Activated CD4-positive, alpha-beta T cell treated with anti-CD3 and anti-CD28 coated beads, Interleukin-2, amount 10 ng/mL, durations not matched to agents 7 days and 5 days (primary cell): ENCODE measurements around the gene KRTAP5-3. TPM values are rescaled to one million over a fixed set of nuclear protein-coding genes. Genes with fewer than 3 reads are reported as not detected.
A peak's percentile ranks its signal among the peaks of the same experiment; 100 is the strongest.
"Not testable (repeated sequence)": the region's sequence is repeated elsewhere in the genome, so short reads cannot be mapped to it uniquely, and the experiment has no call there.

Source experiments
- CTCF ChIA-PET: fragments of 350-600 bp; sonication (Branson Sonifier 250); formaldehyde crosslinking; loops from one replicate; lab custom pipeline; 2021; ENCODE audit warnings: antibody characterized with exemption; lab: Charles Lee
- POLR2A ChIA-PET: fragments of 350-600 bp; sonication (Branson Sonifier 250); formaldehyde crosslinking; loops from one replicate; lab custom pipeline; 2021; ENCODE audit warnings: antibody characterized with exemption; lab: Charles Lee
- DNase-seq: peaks from one replicate; pipeline ENCODE4 v3.0.0-alpha.2; 2020
- H3K27ac Mint-ChIP-seq: one replicate; pipeline ENCODE4 v1.8.0; 2021; ENCODE audit warnings: mild to moderate bottlenecking, moderate library complexity, mixed read lengths
- H3K27me3 Mint-ChIP-seq: one replicate; pipeline ENCODE4 v1.8.0; 2021; ENCODE audit warnings: mixed read lengths
- H3K36me3 Mint-ChIP-seq: one replicate; pipeline ENCODE4 v1.8.0; 2021; ENCODE audit warnings: low read depth, mixed read lengths
- H3K4me1 Mint-ChIP-seq: one replicate; pipeline ENCODE4 v1.8.0; 2021; ENCODE audit warnings: mixed read lengths
- H3K4me3 Mint-ChIP-seq: one replicate; pipeline ENCODE4 v1.8.0; 2021; ENCODE audit warnings: mild to moderate bottlenecking, moderate library complexity, mixed read lengths
- H3K9me3 Mint-ChIP-seq: one replicate; pipeline ENCODE4 v1.8.0; 2021; ENCODE audit warnings: mixed read lengths
- total RNA-seq, 2 experiments: library from RNA; stranded (reverse); gene quantifications; one replicate each; pipeline ENCODE4 v1.2.3, GENCODE V29; 2021

KRTAP5-3 gene
- total RNA-seq, 2 experiments from 2014 or later, result not detected

DNA sequence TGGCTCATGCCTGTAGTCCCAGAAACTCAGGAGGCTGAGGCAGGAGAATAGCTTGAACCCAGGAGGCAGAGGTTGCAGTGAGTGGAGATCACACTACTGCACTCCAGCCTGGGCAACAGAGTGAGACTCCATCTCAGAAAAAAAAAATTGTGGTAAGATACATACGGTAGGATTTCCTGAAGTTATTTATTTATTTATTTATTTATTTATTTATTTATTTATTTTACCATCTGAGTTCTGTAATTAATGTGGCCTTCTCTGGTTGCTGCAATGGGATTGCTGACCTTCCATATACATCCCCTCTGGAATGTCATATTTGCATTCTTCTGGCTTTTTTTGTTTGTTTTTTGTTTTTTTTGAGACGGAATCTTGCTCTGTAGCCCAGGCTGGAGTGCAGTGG is 25.4 kb downstream of the KRTAP5-3 start:
- H3K4me3 Mint-ChIP-seq, H3K4me1 Mint-ChIP-seq, DNase-seq, POLR2A ChIA-PET, H3K9me3 Mint-ChIP-seq, H3K36me3 Mint-ChIP-seq, H3K27ac Mint-ChIP-seq: not testable (repeated sequence)
- peaks cover 13% of the 10 kb centered on the region for H3K27me3 Mint-ChIP-seq
- CTCF ChIA-PET, result interaction anchor here (1.1 kb wide), 1 partner anchor 9 kb away, joined by 3 read pairs; no protein-coding TSS in a partner anchor

- H3K9me3 Mint-ChIP-seq, result peaks cover 9% of the 10 kb centered on the region
- peaks cover 13% of the 10 kb centered on the region for H3K27me3 Mint-ChIP-seq
- ChIA-PET CTCF (interaction anchor here (1.1 kb wide), 1 partner anchor 8 kb away, joined by 3 read pairs; no protein-coding TSS in a partner anchor), POLR2A (no interaction called here)
- H3K4me1 Mint-ChIP-seq, result peaks cover 5% of the 10 kb centered on the region
- no peaks in the 10 kb centered on the region for H3K36me3 Mint-ChIP-seq
- no peak for DNase-seq
- no peak overlapping the region for H3K4me3 Mint-ChIP-seq
- no peak overlapping the region for H3K27ac Mint-ChIP-seq
Observed at GRCh38 chr11:1581976-1582375, 26.3 kb downstream of the KRTAP5-3 start.

GRCh38 chr11:1576825-1577224 is 31.4 kb downstream of the KRTAP5-3 start:
- no peaks in the 10 kb centered on the region for H3K36me3 Mint-ChIP-seq
- peaks cover 9% of the 10 kb centered on the region for H3K9me3 Mint-ChIP-seq
- no peak overlapping the region for H3K4me3 Mint-ChIP-seq
- CTCF ChIA-PET, result interaction anchor here (0.6 to 0.7 kb wide), 3 partner anchors 29 to 374 kb away, joined by 3 to 4 read pairs (median 3); no protein-coding TSS in a partner anchor
- POLR2A ChIA-PET, result no interaction called here
- H3K27ac Mint-ChIP-seq, result no peak overlapping the region
- no peak for DNase-seq
- H3K4me1 Mint-ChIP-seq, result peaks cover 7% of the 10 kb centered on the region
- peaks cover 24% of the 10 kb centered on the region for H3K27me3 Mint-ChIP-seq

DNA sequence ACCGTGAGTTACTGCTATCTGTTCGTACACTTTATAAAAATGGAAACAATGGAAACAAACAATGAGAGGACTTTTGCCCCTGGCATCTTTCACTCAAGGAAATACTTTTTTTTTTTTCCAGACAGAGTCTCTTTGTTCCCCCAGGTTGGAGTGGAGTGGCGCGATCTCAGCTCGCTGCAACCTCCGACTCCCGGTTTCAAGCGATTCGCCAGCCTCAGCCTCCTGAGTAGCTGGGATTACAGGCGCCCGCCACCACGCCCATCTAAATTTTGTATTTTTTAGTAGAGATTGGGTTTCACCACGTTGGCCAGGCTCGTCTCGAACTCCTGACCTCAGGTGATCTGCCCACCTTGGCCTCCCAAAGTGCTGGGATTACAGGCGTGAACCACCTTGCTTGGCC is 32.5 kb downstream of the KRTAP5-3 start:
- DNase-seq, CTCF ChIA-PET, H3K27ac Mint-ChIP-seq, POLR2A ChIA-PET, H3K9me3 Mint-ChIP-seq, H3K4me3 Mint-ChIP-seq, H3K36me3 Mint-ChIP-seq, H3K4me1 Mint-ChIP-seq: not testable (repeated sequence)
- peaks cover 26% of the 10 kb centered on the region for H3K27me3 Mint-ChIP-seq

DNA sequence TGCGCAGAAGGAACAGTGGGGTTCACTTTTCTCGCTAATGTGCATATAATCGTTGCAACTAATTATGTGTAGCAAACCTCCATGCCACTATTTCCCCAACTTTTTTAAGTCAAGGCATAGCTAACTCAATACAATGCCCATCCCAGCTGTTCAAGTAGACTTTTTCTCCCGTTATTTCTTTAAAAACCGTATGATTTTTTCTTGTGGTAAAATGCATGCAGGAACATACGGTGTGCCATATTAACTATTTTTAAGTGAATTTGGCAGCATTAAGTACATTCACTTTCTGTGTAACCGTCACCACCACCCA is 33.4 kb downstream of the KRTAP5-3 start:
- Mint-ChIP-seq H3K27ac (no peak overlapping the region), H3K4me1 (peaks cover 11% of the 10 kb centered on the region), H3K4me3 (no peak overlapping the region), H3K36me3 (no peaks in the 10 kb centered on the region), H3K27me3 (peaks cover 32% of the 10 kb centered on the region), H3K9me3 (peaks cover 9% of the 10 kb centered on the region)
- CTCF ChIA-PET, result interaction anchor here (0.6 to 2.6 kb wide), 24 partner anchors 10 to 1596 kb away, joined by 3 to 15 read pairs (median 4); partner anchors contain the start of genes POLR2L and TSPAN4
- no peak for DNase-seq
- POLR2A ChIA-PET, result interaction anchor here (0.5 to 0.6 kb wide), 2 partner anchors 29 to 218 kb away, joined by 3 to 4 read pairs; no protein-coding TSS in a partner anchor

DNA sequence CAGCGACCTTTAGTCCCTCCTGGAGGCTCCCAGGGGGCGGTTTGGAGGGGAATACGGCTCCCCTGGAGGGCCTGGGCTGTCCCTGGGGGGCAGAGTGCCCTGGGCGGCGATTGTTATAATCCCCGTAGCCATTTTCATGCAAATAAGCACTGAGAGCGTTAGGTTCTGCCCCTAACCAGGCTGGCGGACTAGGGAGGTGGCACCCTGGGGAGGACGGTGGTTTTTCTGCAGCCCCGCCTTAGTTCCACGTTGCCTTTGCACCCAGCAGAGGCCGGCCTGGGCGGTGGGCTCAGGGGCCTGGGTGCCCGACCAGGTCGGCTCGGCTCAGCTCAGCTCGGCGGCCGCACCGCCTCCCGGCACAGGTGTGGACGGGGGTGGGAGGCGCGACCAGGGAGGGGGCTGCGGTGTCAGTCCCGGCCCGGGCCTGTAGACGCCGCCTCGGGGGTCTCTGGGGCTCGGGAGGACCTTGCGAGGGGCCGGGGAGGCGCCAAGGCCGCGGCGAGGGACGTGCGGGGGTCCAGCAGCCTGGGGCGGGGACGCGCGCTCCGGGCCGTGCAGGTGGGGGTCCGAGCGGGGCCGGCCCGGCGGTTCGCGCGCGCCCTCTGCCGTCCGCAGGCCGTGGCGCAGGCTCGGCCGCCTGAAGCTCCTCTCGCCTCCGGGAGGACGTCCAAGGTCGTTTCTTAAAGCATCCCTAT is 33.9 kb downstream of the KRTAP5-3 start:
- POLR2A ChIA-PET, result interaction anchor here (0.6 kb wide), 1 partner anchor 218 kb away, joined by 3 read pairs; no protein-coding TSS in a partner anchor
- Mint-ChIP-seq H3K27me3 (peaks cover 35% of the 10 kb centered on the region), H3K36me3 (no peaks in the 10 kb centered on the region), H3K27ac (no peak overlapping the region), H3K4me1 (peaks cover 11% of the 10 kb centered on the region), H3K9me3 (peaks cover 9% of the 10 kb centered on the region), H3K4me3 (no peak overlapping the region)
- DNase-seq, result peak; percentile 42
- CTCF ChIA-PET, result interaction anchor here (0.6 to 2.6 kb wide), 26 partner anchors 8 to 1596 kb away, joined by 3 to 15 read pairs (median 4); partner anchors contain the start of genes POLR2L and TSPAN4

DNA sequence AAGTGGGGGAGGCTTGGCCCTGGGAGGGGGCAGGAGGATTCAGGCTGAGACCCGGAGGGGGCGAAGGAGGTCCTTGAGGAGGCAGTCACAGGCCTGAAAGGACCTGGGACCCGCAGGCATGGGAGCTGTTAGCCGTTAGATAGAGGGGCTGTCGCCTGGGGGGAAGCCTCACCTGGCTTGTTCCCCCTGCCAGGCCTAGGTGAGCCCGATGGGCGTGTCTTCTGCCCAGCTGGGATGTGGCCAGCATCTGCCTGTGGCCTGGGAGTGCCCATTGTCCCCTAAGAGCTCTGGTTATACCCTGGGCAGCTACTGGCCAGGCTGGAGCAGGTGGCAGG is 34.4 kb downstream of the KRTAP5-3 start:
- Mint-ChIP-seq H3K4me3 (no peak overlapping the region), H3K27ac (no peak overlapping the region), H3K4me1 (peaks cover 11% of the 10 kb centered on the region), H3K27me3 (peaks cover 36% of the 10 kb centered on the region), H3K36me3 (no peaks in the 10 kb centered on the region), H3K9me3 (peaks cover 8% of the 10 kb centered on the region)
- POLR2A ChIA-PET, result no interaction called here
- DNase-seq, result no peak
- CTCF ChIA-PET, result interaction anchor here (0.8 to 2.6 kb wide), 11 partner anchors 8 to 371 kb away, joined by 3 to 15 read pairs (median 4); no protein-coding TSS in a partner anchor

GRCh38 chr11:1573077-1573902 is 35.0 kb downstream of the KRTAP5-3 start:
- Mint-ChIP-seq H3K4me3 (peak overlapping the region; percentile 7), H3K27ac (no peak overlapping the region), H3K4me1 (peaks cover 11% of the 10 kb centered on the region), H3K36me3 (no peaks in the 10 kb centered on the region), H3K27me3 (peaks cover 33% of the 10 kb centered on the region), H3K9me3 (peaks cover 3% of the 10 kb centered on the region)
- CTCF ChIA-PET, result interaction anchor here (0.8 to 2.6 kb wide), 9 partner anchors 9 to 371 kb away, joined by 3 to 15 read pairs (median 4); no protein-coding TSS in a partner anchor
- POLR2A ChIA-PET, result no interaction called here
- DNase-seq, result no peak

DNA sequence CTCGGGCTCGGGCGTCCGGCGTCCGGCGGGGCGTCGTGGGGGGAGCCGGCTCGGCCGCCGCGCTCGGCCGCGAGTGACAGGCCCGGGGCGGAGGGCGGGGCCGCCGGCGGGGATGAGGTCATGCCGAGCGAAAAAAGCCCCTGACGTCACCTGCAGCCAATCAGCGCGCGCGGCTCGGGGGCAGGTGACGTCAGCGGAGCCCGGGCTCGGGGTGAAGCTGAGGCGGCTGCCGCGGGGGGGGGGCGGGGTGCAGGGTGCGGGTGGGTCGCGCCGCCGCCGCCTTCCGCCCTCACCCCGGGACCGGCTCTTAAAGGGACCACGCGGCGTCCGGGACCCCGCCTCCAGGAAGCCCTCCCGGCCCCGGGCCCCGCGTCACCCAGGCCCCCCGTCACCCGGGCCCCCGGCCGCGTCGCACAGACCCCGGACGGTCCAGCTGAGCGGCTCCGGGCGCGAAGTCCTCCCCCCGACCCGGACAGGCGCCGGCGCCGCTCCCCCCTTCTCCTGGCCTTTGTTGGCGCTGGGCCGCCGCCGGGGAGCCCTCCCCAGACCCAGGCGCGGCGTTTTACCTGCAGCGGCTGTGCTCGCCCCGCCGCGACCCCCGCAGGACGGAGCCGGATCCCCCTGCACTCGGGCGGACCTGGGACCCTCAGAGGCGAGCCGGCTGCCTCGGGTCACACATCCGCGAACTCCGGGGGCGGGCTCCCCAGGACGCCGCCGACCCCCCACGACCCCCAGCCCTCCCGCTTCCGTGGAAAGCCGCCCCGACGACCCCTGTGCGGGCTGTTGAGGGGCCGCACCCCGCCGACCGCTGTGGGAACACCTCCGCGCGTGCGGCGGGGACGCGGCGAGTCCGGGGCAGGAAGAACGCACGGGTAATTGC is 35.8 kb downstream of the KRTAP5-3 start, which contains the start of gene DUSP8:
DUSP8 (minus strand) TSS at position 75 of the 880 bp plus-strand sequence. CDS start 6,445 bp downstream, outside the sequence.
- H3K27me3 Mint-ChIP-seq, result peaks cover 33% of the 10 kb centered on the region
- peaks cover 11% of the 10 kb centered on the region for H3K4me1 Mint-ChIP-seq
- H3K27ac Mint-ChIP-seq, result no peak within 1 kb of the TSS
- POLR2A ChIA-PET, result no interaction called here
- H3K36me3 Mint-ChIP-seq, result no peaks in the 10 kb centered on the region
- no peak within 1 kb of the TSS for H3K4me3 Mint-ChIP-seq
- no peaks in the 10 kb centered on the region for H3K9me3 Mint-ChIP-seq
- peak; percentile 89 for DNase-seq
- CTCF ChIA-PET, result no interaction called here

- no peak overlapping the region for H3K27ac Mint-ChIP-seq
- H3K9me3 Mint-ChIP-seq, result no peaks in the 10 kb centered on the region
- no peaks in the 10 kb centered on the region for H3K36me3 Mint-ChIP-seq
- H3K4me1 Mint-ChIP-seq, result peaks cover 11% of the 10 kb centered on the region
- ChIA-PET CTCF (no interaction called here), POLR2A (no interaction called here)
- H3K4me3 Mint-ChIP-seq, result no peak overlapping the region
- peaks cover 33% of the 10 kb centered on the region for H3K27me3 Mint-ChIP-seq
- no peak for DNase-seq
Observed at GRCh38 chr11:1571760-1572196, 36.5 kb downstream of the KRTAP5-3 start.

DNA sequence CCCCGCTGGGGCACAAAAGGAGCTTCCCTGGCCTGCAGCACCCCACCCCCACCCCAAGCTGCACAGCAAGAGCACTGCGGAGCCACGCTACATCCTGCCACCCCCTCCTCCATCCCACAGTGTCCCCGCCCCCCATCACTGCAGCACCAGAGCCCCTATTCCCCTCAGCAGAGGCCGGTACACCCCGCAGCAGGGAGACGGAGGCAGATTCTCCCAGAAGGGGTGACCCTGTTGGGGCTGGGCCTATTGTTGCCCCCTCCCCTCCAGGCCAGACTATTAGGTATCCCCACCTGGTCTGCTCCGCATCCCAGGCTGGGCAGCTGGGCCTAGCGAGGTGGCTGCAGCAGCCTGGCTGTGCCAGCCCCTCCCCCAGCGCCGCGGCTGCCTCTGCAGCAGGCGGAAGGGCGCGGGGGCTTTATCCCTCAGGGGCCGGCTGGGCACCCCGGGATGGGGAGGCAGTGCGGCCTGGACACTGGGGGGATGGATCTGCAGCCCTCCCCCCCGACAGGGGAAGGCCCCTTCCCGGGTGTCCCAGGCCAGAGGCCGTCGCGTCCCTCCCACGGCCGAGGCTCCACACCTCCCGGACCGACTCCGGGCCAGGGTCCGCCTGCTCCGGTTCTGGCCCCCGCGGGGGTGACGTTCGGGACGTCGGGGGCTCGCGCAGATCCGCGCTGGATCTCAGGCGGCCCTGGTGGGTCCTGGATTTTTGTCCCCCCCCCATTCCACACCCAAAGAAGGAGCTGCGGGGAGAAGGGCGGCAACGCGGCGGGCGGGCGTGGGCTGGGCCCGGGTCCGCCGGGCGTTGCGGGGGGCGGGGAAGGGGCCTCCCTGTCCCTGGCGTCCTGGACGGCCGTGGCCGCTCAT is 37.1 kb downstream of the KRTAP5-3 start:
- POLR2A ChIA-PET, result no interaction called here
- H3K4me3 Mint-ChIP-seq, result peak overlapping the region; percentile 48
- peaks cover 11% of the 10 kb centered on the region for H3K4me1 Mint-ChIP-seq
- H3K36me3 Mint-ChIP-seq, result no peaks in the 10 kb centered on the region
- no peaks in the 10 kb centered on the region for H3K9me3 Mint-ChIP-seq
- DNase-seq, result no peak
- peak overlapping the region; percentile 36 for H3K27ac Mint-ChIP-seq
- CTCF ChIA-PET, result no interaction called here
- peaks cover 30% of the 10 kb centered on the region for H3K27me3 Mint-ChIP-seq
